Epidermal melanocyte (primary cell): ENCODE results near the gene RAET1E.

Source experiments
- DNase-seq: peaks from one replicate; pipeline ENCODE4 v3.0.0; 2011; ENCODE audit warnings: low spot score; ENCODE audit not compliant: insufficient read length

RAET1E gene

GRCh38 chr6:149891259-149891658, 6.7 kb downstream of the RAET1E start:
- no peak for DNase-seq

GRCh38 chr6:149890629-149891045, 7.3 kb downstream of the RAET1E start:
- no peak for DNase-seq

- DNase-seq = no peak
These were observed 8.6 kb downstream of the RAET1E start for GRCh38 chr6:149889326-149889725.

GRCh38 chr6:149888659-149889058, 9.3 kb downstream of the RAET1E start:
- DNase-seq = no peak

- no peak for DNase-seq
These were observed 9.8 kb downstream of the RAET1E start for GRCh38 chr6:149888093-149888492.

- DNase-seq = no peak
These were observed 10.6 kb downstream of the RAET1E start for GRCh38 chr6:149887343-149887742.

- no peak for DNase-seq
These were observed 12.0 kb downstream of the RAET1E start for GRCh38 chr6:149885888-149886287.

GRCh38 chr6:149884617-149885016, 13.3 kb downstream of the RAET1E start:
- DNase-seq = no peak

- DNase-seq = no peak
These were observed 13.7 kb downstream of the RAET1E start for GRCh38 chr6:149884215-149884614.

GRCh38 chr6:149881860-149882259, 16.1 kb downstream of the RAET1E start:
- DNase-seq = no peak

- DNase-seq = no peak
These were observed 16.7 kb downstream of the RAET1E start for GRCh38 chr6:149881066-149881766.

GRCh38 chr6:149877659-149878058, 20.3 kb downstream of the RAET1E start:
- DNase-seq = no peak

- DNase-seq = peak; percentile 31
These were observed 21.5 kb downstream of the RAET1E start for GRCh38 chr6:149876241-149876933.

- DNase-seq = no peak
These were observed 25.7 kb downstream of the RAET1E start for GRCh38 chr6:149872233-149872632.

GRCh38 chr6:149871182-149871581, 26.7 kb downstream of the RAET1E start:
- no peak for DNase-seq

GRCh38 chr6:149869275-149869892, 28.5 kb downstream of the RAET1E start:
- no peak for DNase-seq

- no peak for DNase-seq
These were observed 29.9 kb downstream of the RAET1E start for GRCh38 chr6:149867876-149868640.

GRCh38 chr6:149864578-149865535, 33.1 kb downstream of the RAET1E start:
- no peak for DNase-seq

- peak; percentile 76 for DNase-seq
These were observed 34.0 kb downstream of the RAET1E start, which contains the start of gene LRP11 for GRCh38 chr6:149863698-149864577. TSS of gene LRP11 (minus strand) at chr6:149864359. CDS start at chr6:149864020, 339 bp downstream.
